RWPE2 (cell line): ENCODE results near the gene KHNYN.
"Not testable (repeated sequence)": the region's sequence is repeated elsewhere in the genome, so short reads cannot be mapped to it uniquely, and the experiment has no call there.

Experiments used
- ATAC-seq: fragments of 200-7000 bp; cut with Tn5 transposase; 3 replicates; pipeline ENCODE4 v1.9.1; 2021; ENCODE audit warnings: low read depth
- DNase-seq: peaks from one replicate; pipeline ENCODE4 v3.0.0-alpha.2; 2020; ENCODE audit warnings: low spot score
- H3K27ac ChIP-seq: fragments of 450-650 bp; 2 replicates; pipeline ENCODE4 v1.5.1; 2017; ENCODE audit warnings: mild to moderate bottlenecking; ENCODE audit not compliant: poor library complexity, severe bottlenecking
- H3K27me3 ChIP-seq: fragments of 250-450 bp; sonication (Bioruptor Pico); 2 replicates; pipeline ENCODE4 v1.5.1; 2021; ENCODE audit warnings: mild to moderate bottlenecking, moderate library complexity; ENCODE audit not compliant: insufficient read depth, poor library complexity, severe bottlenecking
- H3K36me3 ChIP-seq: fragments of 250-450 bp; sonication (Bioruptor Pico); 2 replicates; pipeline ENCODE4 v1.5.1; 2020; ENCODE audit warnings: low read depth, mild to moderate bottlenecking, moderate library complexity
- H3K4me1 ChIP-seq: fragments of 250-450 bp; sonication (Bioruptor Pico); 2 replicates; pipeline ENCODE4 v1.5.1; 2021; ENCODE audit warnings: mild to moderate bottlenecking, moderate library complexity; ENCODE audit not compliant: insufficient read depth, poor library complexity, severe bottlenecking
- H3K4me3 ChIP-seq: fragments of 250-450 bp; sonication (Bioruptor Pico); 2 replicates; pipeline ENCODE4 v1.5.1; 2021; ENCODE audit warnings: mild to moderate bottlenecking, moderate library complexity; ENCODE audit not compliant: severe bottlenecking
- H3K9me3 ChIP-seq: fragments of 250-450 bp; sonication (Bioruptor Pico); 2 replicates; pipeline ENCODE4 v1.5.1; 2021; ENCODE audit warnings: mild to moderate bottlenecking, moderate library complexity; ENCODE audit not compliant: severe bottlenecking
- TF ChIP-seq, protein P1 (sequence below): fragments of 450-650 bp; IDR thresholded peaks from one replicate; pipeline ENCODE4 v1.5.1; 2017; ENCODE audit warnings: mild to moderate bottlenecking, moderate library complexity; ENCODE audit not compliant: poor library complexity, severe bottlenecking

Gene KHNYN

GRCh38 chr14:24442240-24443052, 12.7 kb downstream of the KHNYN start, which contains the start of gene SDR39U1:
SDR39U1 (minus strand) TSS chr14:24442776; CDS start chr14:24442769, 7 bp downstream.
- ATAC-seq: peak; percentile 86
- peaks cover 6% of the 10 kb centered on the region for H3K4me1 ChIP-seq
- TF ChIP-seq, protein P1, sequence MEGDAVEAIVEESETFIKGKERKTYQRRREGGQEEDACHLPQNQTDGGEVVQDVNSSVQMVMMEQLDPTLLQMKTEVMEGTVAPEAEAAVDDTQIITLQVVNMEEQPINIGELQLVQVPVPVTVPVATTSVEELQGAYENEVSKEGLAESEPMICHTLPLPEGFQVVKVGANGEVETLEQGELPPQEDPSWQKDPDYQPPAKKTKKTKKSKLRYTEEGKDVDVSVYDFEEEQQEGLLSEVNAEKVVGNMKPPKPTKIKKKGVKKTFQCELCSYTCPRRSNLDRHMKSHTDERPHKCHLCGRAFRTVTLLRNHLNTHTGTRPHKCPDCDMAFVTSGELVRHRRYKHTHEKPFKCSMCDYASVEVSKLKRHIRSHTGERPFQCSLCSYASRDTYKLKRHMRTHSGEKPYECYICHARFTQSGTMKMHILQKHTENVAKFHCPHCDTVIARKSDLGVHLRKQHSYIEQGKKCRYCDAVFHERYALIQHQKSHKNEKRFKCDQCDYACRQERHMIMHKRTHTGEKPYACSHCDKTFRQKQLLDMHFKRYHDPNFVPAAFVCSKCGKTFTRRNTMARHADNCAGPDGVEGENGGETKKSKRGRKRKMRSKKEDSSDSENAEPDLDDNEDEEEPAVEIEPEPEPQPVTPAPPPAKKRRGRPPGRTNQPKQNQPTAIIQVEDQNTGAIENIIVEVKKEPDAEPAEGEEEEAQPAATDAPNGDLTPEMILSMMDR: no peak

DNA sequence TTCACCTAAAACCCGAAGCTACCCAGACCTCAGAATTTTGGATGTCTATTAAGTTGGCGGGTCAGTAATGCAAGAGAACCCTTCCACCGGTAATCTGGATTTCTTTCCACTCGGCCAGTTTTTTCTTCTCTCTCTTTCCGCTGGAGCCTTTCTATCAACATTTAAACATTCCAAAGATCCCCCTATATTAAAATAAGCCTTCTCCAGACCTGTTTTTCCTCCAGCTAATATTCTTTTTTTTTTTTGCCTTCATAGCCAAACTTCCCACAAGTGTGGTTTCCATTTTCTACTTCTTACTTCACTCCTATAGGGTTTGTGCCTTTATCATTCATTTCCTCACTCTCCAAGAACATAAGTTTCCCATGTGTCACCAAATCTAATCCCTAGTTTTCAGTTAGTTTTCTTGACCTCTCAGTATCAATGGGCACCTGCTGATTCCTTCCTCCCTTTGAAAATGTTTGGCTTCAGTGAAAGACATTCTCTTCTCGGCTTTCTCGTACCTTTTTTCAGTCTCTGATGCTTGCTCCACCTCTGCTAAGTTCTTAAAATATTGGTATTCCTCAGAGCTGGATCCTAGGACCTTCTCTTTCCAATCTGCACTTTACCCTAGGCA, 13.4 kb downstream of the KHNYN start:
- H3K9me3 ChIP-seq: no peaks in the 10 kb centered on the region
- ATAC-seq: no peak
- TF ChIP-seq, protein P1: no peak
- DNase-seq: no peak
- peak overlapping the region; percentile 87 for H3K27ac ChIP-seq
- H3K27me3 ChIP-seq: no peaks in the 10 kb centered on the region
- H3K4me3 ChIP-seq: peak overlapping the region; percentile 62
- peaks cover 34% of the 10 kb centered on the region for H3K36me3 ChIP-seq
- H3K4me1 ChIP-seq: peaks cover 6% of the 10 kb centered on the region

More at GRCh38 chr14:24442240-24443052, 12.7 kb downstream of the KHNYN start, which contains the start of gene SDR39U1:
- peak; percentile 99 for DNase-seq
- H3K9me3 ChIP-seq: no peaks in the 10 kb centered on the region
- peak within 1 kb of the TSS; percentile 87 for H3K27ac ChIP-seq
- peak within 1 kb of the TSS; percentile 62 for H3K4me3 ChIP-seq
- H3K27me3 ChIP-seq: no peaks in the 10 kb centered on the region
- H3K36me3 ChIP-seq: peaks cover 41% of the 10 kb centered on the region

DNA sequence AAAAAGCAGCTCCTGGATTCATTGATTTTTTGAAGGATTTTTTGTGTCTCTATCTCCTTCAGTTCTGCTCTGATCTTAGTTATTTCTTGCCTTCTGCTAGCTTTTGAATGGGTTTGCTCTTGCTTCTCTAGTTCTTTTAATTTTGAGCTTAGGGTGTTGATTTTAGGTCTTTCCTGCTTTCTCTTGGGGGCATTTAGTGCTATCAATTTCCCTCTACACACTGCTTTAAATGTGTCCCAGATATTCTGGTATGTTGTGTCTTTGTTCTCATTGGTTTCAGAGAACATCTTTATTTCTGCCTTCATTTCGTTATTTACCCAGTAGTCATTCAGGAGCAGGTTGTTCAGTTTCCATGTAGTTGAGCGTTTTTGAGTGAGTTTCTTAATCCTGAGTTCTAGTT, 21.1 kb downstream of the KHNYN start:
- peaks cover 12% of the 10 kb centered on the region for H3K36me3 ChIP-seq
- not testable (repeated sequence) for ATAC-seq, DNase-seq, H3K27me3 ChIP-seq, H3K4me3 ChIP-seq, H3K27ac ChIP-seq, H3K9me3 ChIP-seq, H3K4me1 ChIP-seq

GRCh38 chr14:24456980-24457379, 27.2 kb downstream of the KHNYN start:
- peak; percentile 46; the same call in 1 of the 3 replicates for ATAC-seq
- Histone ChIP-seq H3K9me3 (peaks cover 7% of the 10 kb centered on the region), H3K36me3 (peaks cover 12% of the 10 kb centered on the region; the same call in 1 of the 2 replicates), H3K27me3 (no peaks in the 10 kb centered on the region), H3K4me3 (no peak overlapping the region), H3K4me1 (peaks cover 3% of the 10 kb centered on the region), H3K27ac (no peak overlapping the region)
- no peak for DNase-seq
- TF ChIP-seq, protein P1: no peak

DNA sequence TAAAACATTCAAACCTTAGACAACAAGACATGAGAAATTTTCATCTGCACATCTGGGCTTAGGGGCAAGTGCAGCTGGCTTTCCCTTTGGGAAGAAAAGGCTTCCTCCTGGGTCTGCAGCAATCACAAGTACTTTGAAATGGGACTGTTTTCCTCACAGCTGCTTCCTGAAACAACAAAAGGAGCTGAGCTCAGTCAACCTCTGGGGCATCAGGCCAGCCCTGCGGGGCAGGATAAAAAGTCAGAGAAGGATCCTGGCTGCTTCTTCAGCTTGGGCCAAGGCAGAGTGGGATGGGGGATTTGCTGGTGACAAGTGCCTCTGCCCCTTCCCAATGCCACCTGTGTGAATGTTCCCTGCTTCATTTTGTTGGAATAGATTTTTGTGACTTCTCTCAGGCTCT, 29.0 kb downstream of the KHNYN start:
- Histone ChIP-seq H3K36me3 (peaks cover 8% of the 10 kb centered on the region; the same call in 1 of the 2 replicates), H3K4me3 (no peak overlapping the region), H3K27ac (no peak overlapping the region), H3K9me3 (peaks cover 5% of the 10 kb centered on the region), H3K4me1 (peaks cover 3% of the 10 kb centered on the region), H3K27me3 (no peaks in the 10 kb centered on the region)
- TF ChIP-seq, protein P1: no peak
- ATAC-seq: no peak
- no peak for DNase-seq
